Ishikawa (cell line): Measurements from ENCODE around the gene SLC25A23.

Source experiments
- CEBPB ChIP-seq: IDR thresholded peaks from 2 replicates; pipeline ENCODE4 v1.6.1; 2012
- CREB1 ChIP-seq: IDR thresholded peaks from 2 replicates; pipeline ENCODE4 v1.6.1; 2012; ENCODE audit warnings: low read depth
- EGR1 ChIP-seq: IDR thresholded peaks from 2 replicates; pipeline ENCODE4 v1.6.1; 2012
- EP300 ChIP-seq: IDR thresholded peaks from 2 replicates; pipeline ENCODE4 v1.6.1; 2012; ENCODE audit warnings: borderline replicate concordance
- FOXM1 ChIP-seq: IDR thresholded peaks from 2 replicates; pipeline ENCODE4 v1.6.1; 2012; ENCODE audit warnings: low read depth, borderline replicate concordance
- MAX ChIP-seq: IDR thresholded peaks from 2 replicates; pipeline ENCODE4 v1.6.1; 2012
- NFIC ChIP-seq: IDR thresholded peaks from 2 replicates; pipeline ENCODE4 v1.6.1; 2012
- RAD21 ChIP-seq: IDR thresholded peaks from 2 replicates; pipeline ENCODE4 v1.6.1; 2012; ENCODE audit warnings: low read depth
- REST ChIP-seq: IDR thresholded peaks from 2 replicates; pipeline ENCODE4 v1.6.1; 2012; ENCODE audit warnings: low read depth, mild to moderate bottlenecking
- TAF1 ChIP-seq: IDR thresholded peaks from 2 replicates; pipeline ENCODE4 v1.6.1; 2012; ENCODE audit warnings: low read depth, mild to moderate bottlenecking
- TCF12 ChIP-seq: IDR thresholded peaks from 2 replicates; pipeline ENCODE4 v1.6.1; 2012; ENCODE audit warnings: low read depth
- TEAD4 ChIP-seq: IDR thresholded peaks from 2 replicates; pipeline ENCODE4 v1.6.1; 2012
- USF1 ChIP-seq: IDR thresholded peaks from 2 replicates; pipeline ENCODE4 v1.6.1; 2012
- YY1 ChIP-seq: IDR thresholded peaks from 2 replicates; pipeline ENCODE4 v1.6.1; 2012; ENCODE audit warnings: low read depth
- ZBTB7A ChIP-seq: IDR thresholded peaks from 2 replicates; pipeline ENCODE4 v1.6.1; 2012; ENCODE audit warnings: low read depth

SLC25A23 gene

GRCh38 chr19:6470173-6470572, 10.6 kb upstream of the SLC25A23 start:
- no peak for TF ChIP-seq EGR1
- TF ChIP-seq EP300: no peak
- no peak for TF ChIP-seq NFIC
- TF ChIP-seq FOXM1: no peak
- no peak for TF ChIP-seq CEBPB
- TF ChIP-seq USF1: no peak
- no peak for TF ChIP-seq REST
- no peak for TF ChIP-seq ZBTB7A
- no peak for TF ChIP-seq TEAD4
- TF ChIP-seq TCF12: no peak
- no peak for TF ChIP-seq MAX
- TF ChIP-seq CREB1: no peak
- no peak for TF ChIP-seq YY1
- TF ChIP-seq RAD21: no peak
- no peak for TF ChIP-seq TAF1

- TF ChIP-seq CEBPB: no peak
- TF ChIP-seq EGR1: no peak
- no peak for TF ChIP-seq FOXM1
- no peak for TF ChIP-seq TCF12
- TF ChIP-seq MAX: no peak
- TF ChIP-seq CREB1: no peak
- TF ChIP-seq YY1: no peak
- no peak for TF ChIP-seq REST
Observed at GRCh38 chr19:6467384-6467783, 7.8 kb upstream of the SLC25A23 start.

- TF ChIP-seq FOXM1: no peak
- no peak for TF ChIP-seq TCF12
Observed at GRCh38 chr19:6466526-6467248, 7.1 kb upstream of the SLC25A23 start.

GRCh38 chr19:6465663-6466062, 6.1 kb upstream of the SLC25A23 start:
- TF ChIP-seq MAX: no peak

GRCh38 chr19:6465006-6465405, 5.4 kb upstream of the SLC25A23 start:
- TF ChIP-seq TAF1: no peak
- no peak for TF ChIP-seq EGR1
- no peak for TF ChIP-seq EP300
- no peak for TF ChIP-seq MAX
- no peak for TF ChIP-seq REST
- TF ChIP-seq USF1: no peak
- no peak for TF ChIP-seq YY1
- no peak for TF ChIP-seq TCF12
- no peak for TF ChIP-seq CEBPB
- TF ChIP-seq RAD21: no peak
- TF ChIP-seq NFIC: no peak
- TF ChIP-seq ZBTB7A: no peak
- TF ChIP-seq TEAD4: no peak
